ENCODE measurements around the gene SGSM2. TPM values are rescaled to one million over a fixed set of nuclear protein-coding genes. Genes with fewer than 3 reads are reported as not detected.

The SGSM2 gene
- total and polyA plus RNA-seq, 2 experiments from 2014 or later = 13.7 to 52.4 TPM

- Histone ChIP-seq H3K36me3 (ENCODE audit: insufficient read depth) (no peaks in the 10 kb centered on the region), H3K4me2 (no peak overlapping the region), H3K4me1 (ENCODE audit: insufficient read depth) (no peaks in the 10 kb centered on the region), H3K4me3 (no peak overlapping the region), H3F3A (replicated peaks; ENCODE audit: low read depth) (no peaks in the 10 kb centered on the region), H3K27ac (ENCODE audit: low read depth) (no peak overlapping the region), H3K9me2 (ENCODE audit: insufficient read depth) (no peaks in the 10 kb centered on the region), H2AFZ (no peak overlapping the region), H3K27me3 (ENCODE audit: insufficient read depth) (no peaks in the 10 kb centered on the region), H4K20me1 (replicated peaks; ENCODE audit: insufficient read depth) (no peaks in the 10 kb centered on the region), H3K79me2 (replicated peaks; ENCODE audit: insufficient read depth) (no peaks in the 10 kb centered on the region)
- no peak overlapping the region for H3K4me3 Mint-ChIP-seq
- H3K4me1 Mint-ChIP-seq = peaks cover 6% of the 10 kb centered on the region
- TF ChIP-seq POLR2AphosphoS5 (IDR thresholded peaks at IDR 0.05; ENCODE audit: low read depth) (no peak), ZNF114 (CRISPR knock-in tag; IDR thresholded peaks at IDR 0.05) (no peak), CREB1 (CRISPR knock-in tag; IDR thresholded peaks at IDR 0.05; ENCODE audit: low read depth) (no peak), CTCF (conservative IDR thresholded peaks at IDR 0.05; ENCODE audit: low read depth in 2 of 2) (no peak), STAT1 (IDR thresholded peaks at IDR 0.05; ENCODE audit: unreplicated experiment) (no peak), NANOG (IDR thresholded peaks at IDR 0.05; ENCODE audit: borderline replicate concordance) (no peak), REST (IDR thresholded peaks at IDR 0.05; ENCODE audit: unreplicated experiment) (no peak), JUNB (IDR thresholded peaks at IDR 0.05; ENCODE audit: unreplicated experiment) (no peak), ZNF331 (CRISPR knock-in tag; IDR thresholded peaks at IDR 0.05; ENCODE audit: low read depth) (no peak), EZH2 (IDR thresholded peaks at IDR 0.05; ENCODE audit: low read depth, unreplicated experiment) (no peak)
- TF ChIP-seq, protein P1, sequence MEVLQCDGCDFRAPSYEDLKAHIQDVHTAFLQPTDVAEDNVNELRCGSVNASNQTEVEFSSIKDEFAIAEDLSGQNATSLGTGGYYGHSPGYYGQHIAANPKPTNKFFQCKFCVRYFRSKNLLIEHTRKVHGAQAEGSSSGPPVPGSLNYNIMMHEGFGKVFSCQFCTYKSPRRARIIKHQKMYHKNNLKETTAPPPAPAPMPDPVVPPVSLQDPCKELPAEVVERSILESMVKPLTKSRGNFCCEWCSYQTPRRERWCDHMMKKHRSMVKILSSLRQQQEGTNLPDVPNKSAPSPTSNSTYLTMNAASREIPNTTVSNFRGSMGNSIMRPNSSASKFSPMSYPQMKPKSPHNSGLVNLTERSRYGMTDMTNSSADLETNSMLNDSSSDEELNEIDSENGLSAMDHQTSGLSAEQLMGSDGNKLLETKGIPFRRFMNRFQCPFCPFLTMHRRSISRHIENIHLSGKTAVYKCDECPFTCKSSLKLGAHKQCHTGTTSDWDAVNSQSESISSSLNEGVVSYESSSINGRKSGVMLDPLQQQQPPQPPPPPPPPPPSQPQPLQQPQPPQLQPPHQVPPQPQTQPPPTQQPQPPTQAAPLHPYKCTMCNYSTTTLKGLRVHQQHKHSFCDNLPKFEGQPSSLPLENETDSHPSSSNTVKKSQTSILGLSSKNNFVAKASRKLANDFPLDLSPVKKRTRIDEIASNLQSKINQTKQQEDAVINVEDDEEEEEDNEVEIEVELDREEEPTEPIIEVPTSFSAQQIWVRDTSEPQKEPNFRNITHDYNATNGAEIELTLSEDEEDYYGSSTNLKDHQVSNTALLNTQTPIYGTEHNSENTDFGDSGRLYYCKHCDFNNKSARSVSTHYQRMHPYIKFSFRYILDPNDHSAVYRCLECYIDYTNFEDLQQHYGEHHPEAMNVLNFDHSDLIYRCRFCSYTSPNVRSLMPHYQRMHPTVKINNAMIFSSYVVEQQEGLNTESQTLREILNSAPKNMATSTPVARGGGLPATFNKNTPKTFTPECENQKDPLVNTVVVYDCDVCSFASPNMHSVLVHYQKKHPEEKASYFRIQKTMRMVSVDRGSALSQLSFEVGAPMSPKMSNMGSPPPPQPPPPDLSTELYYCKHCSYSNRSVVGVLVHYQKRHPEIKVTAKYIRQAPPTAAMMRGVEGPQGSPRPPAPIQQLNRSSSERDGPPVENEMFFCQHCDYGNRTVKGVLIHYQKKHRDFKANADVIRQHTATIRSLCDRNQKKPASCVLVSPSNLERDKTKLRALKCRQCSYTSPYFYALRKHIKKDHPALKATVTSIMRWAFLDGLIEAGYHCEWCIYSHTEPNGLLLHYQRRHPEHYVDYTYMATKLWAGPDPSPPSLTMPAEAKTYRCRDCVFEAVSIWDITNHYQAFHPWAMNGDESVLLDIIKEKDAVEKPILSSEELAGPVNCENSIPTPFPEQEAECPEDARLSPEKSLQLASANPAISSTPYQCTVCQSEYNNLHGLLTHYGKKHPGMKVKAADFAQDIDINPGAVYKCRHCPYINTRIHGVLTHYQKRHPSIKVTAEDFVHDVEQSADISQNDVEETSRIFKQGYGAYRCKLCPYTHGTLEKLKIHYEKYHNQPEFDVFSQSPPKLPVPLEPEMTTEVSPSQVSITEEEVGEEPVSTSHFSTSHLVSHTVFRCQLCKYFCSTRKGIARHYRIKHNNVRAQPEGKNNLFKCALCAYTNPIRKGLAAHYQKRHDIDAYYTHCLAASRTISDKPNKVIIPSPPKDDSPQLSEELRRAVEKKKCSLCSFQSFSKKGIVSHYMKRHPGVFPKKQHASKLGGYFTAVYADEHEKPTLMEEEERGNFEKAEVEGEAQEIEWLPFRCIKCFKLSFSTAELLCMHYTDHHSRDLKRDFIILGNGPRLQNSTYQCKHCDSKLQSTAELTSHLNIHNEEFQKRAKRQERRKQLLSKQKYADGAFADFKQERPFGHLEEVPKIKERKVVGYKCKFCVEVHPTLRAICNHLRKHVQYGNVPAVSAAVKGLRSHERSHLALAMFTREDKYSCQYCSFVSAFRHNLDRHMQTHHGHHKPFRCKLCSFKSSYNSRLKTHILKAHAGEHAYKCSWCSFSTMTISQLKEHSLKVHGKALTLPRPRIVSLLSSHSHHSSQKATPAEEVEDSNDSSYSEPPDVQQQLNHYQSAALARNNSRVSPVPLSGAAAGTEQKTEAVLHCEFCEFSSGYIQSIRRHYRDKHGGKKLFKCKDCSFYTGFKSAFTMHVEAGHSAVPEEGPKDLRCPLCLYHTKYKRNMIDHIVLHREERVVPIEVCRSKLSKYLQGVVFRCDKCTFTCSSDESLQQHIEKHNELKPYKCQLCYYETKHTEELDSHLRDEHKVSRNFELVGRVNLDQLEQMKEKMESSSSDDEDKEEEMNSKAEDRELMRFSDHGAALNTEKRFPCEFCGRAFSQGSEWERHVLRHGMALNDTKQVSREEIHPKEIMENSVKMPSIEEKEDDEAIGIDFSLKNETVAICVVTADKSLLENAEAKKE (CRISPR knock-in tag; IDR thresholded peaks at IDR 0.05) = no peak
- TF ChIP-seq, protein P2, sequence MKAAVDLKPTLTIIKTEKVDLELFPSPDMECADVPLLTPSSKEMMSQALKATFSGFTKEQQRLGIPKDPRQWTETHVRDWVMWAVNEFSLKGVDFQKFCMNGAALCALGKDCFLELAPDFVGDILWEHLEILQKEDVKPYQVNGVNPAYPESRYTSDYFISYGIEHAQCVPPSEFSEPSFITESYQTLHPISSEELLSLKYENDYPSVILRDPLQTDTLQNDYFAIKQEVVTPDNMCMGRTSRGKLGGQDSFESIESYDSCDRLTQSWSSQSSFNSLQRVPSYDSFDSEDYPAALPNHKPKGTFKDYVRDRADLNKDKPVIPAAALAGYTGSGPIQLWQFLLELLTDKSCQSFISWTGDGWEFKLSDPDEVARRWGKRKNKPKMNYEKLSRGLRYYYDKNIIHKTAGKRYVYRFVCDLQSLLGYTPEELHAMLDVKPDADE (IDR thresholded peaks at IDR 0.05) = no peak
- H3K27me3 Mint-ChIP-seq (ENCODE audit: insufficient read depth, low read depth, poor library complexity) = peaks cover 9% of the 10 kb centered on the region
- H3K36me3 Mint-ChIP-seq (ENCODE audit: low read depth) = peaks cover 3% of the 10 kb centered on the region; the same call in 1 of the 3 replicates
- no peaks in the 10 kb centered on the region for H3K9me3 Mint-ChIP-seq
- H3K27ac Mint-ChIP-seq = no peak overlapping the region
- DNase-seq (ENCODE audit: low spot score) (no peak), ATAC-seq (no peak)
Observed at GRCh38 chr17:2362016-2362415, 24.7 kb downstream of the SGSM2 start.
